ENCODE measurements around the gene CTNNA3. TPM values are rescaled to one million over a fixed set of nuclear protein-coding genes. Genes with fewer than 3 reads are reported as not detected.

CTNNA3 gene
- total RNA-seq, 1 experiment from 2014 or later: 0.20 TPM

DNA sequence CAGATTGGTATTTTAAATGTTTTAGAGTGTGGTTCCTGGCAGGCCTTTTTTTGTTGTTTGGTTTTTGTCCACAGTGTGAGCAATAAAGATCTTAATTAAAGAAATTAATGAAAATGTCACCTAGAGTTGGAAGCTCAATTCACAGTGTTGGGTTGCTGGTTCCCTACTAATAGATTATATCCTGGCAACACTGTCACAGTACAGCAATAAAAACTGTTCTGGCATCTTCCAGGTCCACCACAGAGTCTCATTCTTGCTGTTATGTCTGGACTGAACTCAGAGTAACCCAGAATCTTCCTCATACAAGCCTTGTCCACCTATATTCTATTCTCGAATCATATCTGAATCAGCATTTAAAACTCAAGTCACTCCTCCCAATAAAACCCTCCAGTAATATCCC, 982.6 kb downstream of the CTNNA3 start:
- no peaks in the 10 kb centered on the region for H3K36me3 ChIP-seq (ENCODE audit: control insufficient read depth, insufficient read depth, low read length)
- TF ChIP-seq, protein P1, sequence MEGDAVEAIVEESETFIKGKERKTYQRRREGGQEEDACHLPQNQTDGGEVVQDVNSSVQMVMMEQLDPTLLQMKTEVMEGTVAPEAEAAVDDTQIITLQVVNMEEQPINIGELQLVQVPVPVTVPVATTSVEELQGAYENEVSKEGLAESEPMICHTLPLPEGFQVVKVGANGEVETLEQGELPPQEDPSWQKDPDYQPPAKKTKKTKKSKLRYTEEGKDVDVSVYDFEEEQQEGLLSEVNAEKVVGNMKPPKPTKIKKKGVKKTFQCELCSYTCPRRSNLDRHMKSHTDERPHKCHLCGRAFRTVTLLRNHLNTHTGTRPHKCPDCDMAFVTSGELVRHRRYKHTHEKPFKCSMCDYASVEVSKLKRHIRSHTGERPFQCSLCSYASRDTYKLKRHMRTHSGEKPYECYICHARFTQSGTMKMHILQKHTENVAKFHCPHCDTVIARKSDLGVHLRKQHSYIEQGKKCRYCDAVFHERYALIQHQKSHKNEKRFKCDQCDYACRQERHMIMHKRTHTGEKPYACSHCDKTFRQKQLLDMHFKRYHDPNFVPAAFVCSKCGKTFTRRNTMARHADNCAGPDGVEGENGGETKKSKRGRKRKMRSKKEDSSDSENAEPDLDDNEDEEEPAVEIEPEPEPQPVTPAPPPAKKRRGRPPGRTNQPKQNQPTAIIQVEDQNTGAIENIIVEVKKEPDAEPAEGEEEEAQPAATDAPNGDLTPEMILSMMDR (IDR thresholded peaks at IDR 0.05; ENCODE audit: insufficient read depth in 1 of 2, low read depth in 1 of 2, low read length in 1 of 2, severe bottlenecking in 1 of 2, unreplicated experiment in 1 of 2): no peak
- BruUV-seq (replicated peaks): no TSS peak
- CTCF ChIA-PET: no interaction called here
- no peaks in the 10 kb centered on the region for H3K36me3 Mint-ChIP-seq (ENCODE audit: insufficient read depth, unreplicated experiment)
- no peaks in the 10 kb centered on the region for H3K4me1 ChIP-seq
- no peaks in the 10 kb centered on the region for H3K27me3 ChIP-seq (replicated peaks; ENCODE audit: control insufficient read depth, insufficient read depth, low read length)
- H3K27me3 Mint-ChIP-seq (ENCODE audit: insufficient read depth, unreplicated experiment): peaks cover 7% of the 10 kb centered on the region
- no peak for DNase-seq
- no peaks in the 10 kb centered on the region for H3K9me3 ChIP-seq
- no peaks in the 10 kb centered on the region for H3K9me3 Mint-ChIP-seq (ENCODE audit: unreplicated experiment)
- H3K4me3 Mint-ChIP-seq (ENCODE audit: unreplicated experiment): no peak overlapping the region
- H3K27ac Mint-ChIP-seq (ENCODE audit: unreplicated experiment): no peak overlapping the region
- POLR2A ChIA-PET: no interaction called here
- H3K4me1 Mint-ChIP-seq (ENCODE audit: low read depth, unreplicated experiment): no peaks in the 10 kb centered on the region
- intact Hi-C loops (cut with micrococcal nuclease; ENCODE audit: unreplicated experiment): no loop called here
- H3K4me3 ChIP-seq (ENCODE audit: low read depth, low read length): no peak overlapping the region

DNA sequence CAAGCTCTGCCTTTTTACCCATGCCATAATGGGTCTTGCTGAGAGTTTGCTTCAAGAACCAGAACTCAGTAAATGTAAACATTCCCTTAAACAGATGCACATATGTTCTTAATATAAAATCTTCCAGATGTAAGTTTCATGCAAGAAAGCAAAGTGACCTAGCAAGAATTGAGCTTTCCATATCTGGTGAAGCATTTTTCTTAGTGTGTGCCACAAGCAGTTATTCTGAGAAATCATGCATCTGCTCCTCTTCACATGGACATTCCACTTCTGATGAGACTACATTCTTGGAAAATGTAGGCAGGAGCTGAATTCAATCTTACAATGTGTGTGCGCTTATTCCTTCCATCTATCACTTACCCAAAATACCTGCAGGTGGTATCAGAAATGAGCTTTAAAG, 997.9 kb downstream of the CTNNA3 start:
- no peak overlapping the region for H3K27ac Mint-ChIP-seq (ENCODE audit: unreplicated experiment)

DNA sequence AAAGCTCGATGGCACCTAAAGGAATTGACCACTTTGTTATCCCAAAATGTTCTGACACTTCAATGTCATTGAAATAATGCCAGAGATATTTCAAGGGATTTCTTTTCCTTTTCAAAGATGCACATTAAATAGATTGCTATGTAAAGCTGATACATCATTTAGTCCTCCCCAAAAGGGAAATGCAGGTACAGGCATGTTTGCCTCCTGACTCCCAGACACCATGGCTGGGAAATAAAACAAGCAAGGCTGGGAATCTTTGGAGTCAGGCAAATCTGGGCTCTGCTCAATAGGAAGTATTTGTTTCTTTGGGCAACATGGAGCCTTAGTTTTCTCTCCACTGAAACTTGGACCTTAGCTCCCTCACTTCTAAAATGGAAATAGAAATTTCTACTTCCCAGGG, 1000.9 kb downstream of the CTNNA3 start:
- Histone ChIP-seq H3K4me3 (ENCODE audit: low read depth, low read length) (no peak overlapping the region), H3K27me3 (replicated peaks; ENCODE audit: control insufficient read depth, insufficient read depth, low read length) (no peaks in the 10 kb centered on the region), H3K4me1 (no peaks in the 10 kb centered on the region), H3K9me3 (no peaks in the 10 kb centered on the region), H3K36me3 (ENCODE audit: control insufficient read depth, insufficient read depth, low read length) (no peaks in the 10 kb centered on the region)
- Mint-ChIP-seq H3K36me3 (ENCODE audit: insufficient read depth, unreplicated experiment) (no peaks in the 10 kb centered on the region), H3K27ac (ENCODE audit: unreplicated experiment) (no peak overlapping the region), H3K27me3 (ENCODE audit: insufficient read depth, unreplicated experiment) (no peaks in the 10 kb centered on the region), H3K9me3 (ENCODE audit: unreplicated experiment) (peaks cover 12% of the 10 kb centered on the region), H3K4me1 (ENCODE audit: low read depth, unreplicated experiment) (no peaks in the 10 kb centered on the region), H3K4me3 (ENCODE audit: unreplicated experiment) (no peak overlapping the region)
- no peak for DNase-seq
- ChIA-PET CTCF (no interaction called here), POLR2A (no interaction called here)
- intact Hi-C loops (cut with micrococcal nuclease; ENCODE audit: unreplicated experiment): no loop called here
- TF ChIP-seq, protein P1 (IDR thresholded peaks at IDR 0.05; ENCODE audit: insufficient read depth in 1 of 2, low read depth in 1 of 2, low read length in 1 of 2, severe bottlenecking in 1 of 2, unreplicated experiment in 1 of 2): no peak
- BruUV-seq (replicated peaks): no TSS peak

More for the DNA sequence above, 997.9 kb downstream of the CTNNA3 start:
- BruUV-seq (replicated peaks): no TSS peak
- no peak for DNase-seq
- intact Hi-C loops (cut with micrococcal nuclease; ENCODE audit: unreplicated experiment): no loop called here
- Histone ChIP-seq H3K27me3 (replicated peaks; ENCODE audit: control insufficient read depth, insufficient read depth, low read length) (no peaks in the 10 kb centered on the region), H3K9me3 (no peaks in the 10 kb centered on the region), H3K4me1 (no peaks in the 10 kb centered on the region), H3K36me3 (ENCODE audit: control insufficient read depth, insufficient read depth, low read length) (no peaks in the 10 kb centered on the region), H3K4me3 (ENCODE audit: low read depth, low read length) (no peak overlapping the region)
- ChIA-PET CTCF (no interaction called here), POLR2A (no interaction called here)
- no peaks in the 10 kb centered on the region for H3K4me1 Mint-ChIP-seq (ENCODE audit: low read depth, unreplicated experiment)
- TF ChIP-seq, protein P1 (IDR thresholded peaks at IDR 0.05; ENCODE audit: insufficient read depth in 1 of 2, low read depth in 1 of 2, low read length in 1 of 2, severe bottlenecking in 1 of 2, unreplicated experiment in 1 of 2): no peak
- no peak overlapping the region for H3K4me3 Mint-ChIP-seq (ENCODE audit: unreplicated experiment)
- no peaks in the 10 kb centered on the region for H3K27me3 Mint-ChIP-seq (ENCODE audit: insufficient read depth, unreplicated experiment)
- H3K36me3 Mint-ChIP-seq (ENCODE audit: insufficient read depth, unreplicated experiment): no peaks in the 10 kb centered on the region
- H3K9me3 Mint-ChIP-seq (ENCODE audit: unreplicated experiment): no peaks in the 10 kb centered on the region

Data from Caco-2 (cell line).